HG02884 (cell line): Measurements from ENCODE around the gene TNIK.
A peak's percentile ranks its signal among the peaks of the same experiment; 100 is the strongest.

Experiments
- ATAC-seq: cut with Tn5 transposase; IDR thresholded peaks from one replicate; pipeline ENCODE4 v1.9.1; 2021; ENCODE audit warnings: mild to moderate bottlenecking, moderate library complexity; ENCODE audit not compliant: unreplicated experiment

Gene TNIK

DNA sequence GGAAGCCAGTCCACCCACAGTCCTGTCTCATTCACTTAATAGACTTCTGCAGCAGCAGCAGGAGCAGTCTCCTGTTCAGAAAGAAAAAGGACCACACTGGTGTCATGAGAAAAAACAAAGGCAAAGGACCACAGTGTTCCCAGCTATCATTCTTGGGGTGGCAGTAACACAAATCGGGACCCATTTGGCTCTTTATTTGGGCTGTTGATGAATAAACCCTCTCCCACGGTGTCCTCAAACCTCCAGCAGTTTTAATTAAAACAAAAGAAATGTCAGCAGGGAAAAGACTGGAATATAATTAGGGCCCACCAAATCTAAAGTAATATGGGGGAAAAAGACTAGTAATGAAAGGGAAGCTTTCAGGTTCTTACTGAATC, 223.2 kb downstream of the TNIK start:
- ATAC-seq, result no peak

DNA sequence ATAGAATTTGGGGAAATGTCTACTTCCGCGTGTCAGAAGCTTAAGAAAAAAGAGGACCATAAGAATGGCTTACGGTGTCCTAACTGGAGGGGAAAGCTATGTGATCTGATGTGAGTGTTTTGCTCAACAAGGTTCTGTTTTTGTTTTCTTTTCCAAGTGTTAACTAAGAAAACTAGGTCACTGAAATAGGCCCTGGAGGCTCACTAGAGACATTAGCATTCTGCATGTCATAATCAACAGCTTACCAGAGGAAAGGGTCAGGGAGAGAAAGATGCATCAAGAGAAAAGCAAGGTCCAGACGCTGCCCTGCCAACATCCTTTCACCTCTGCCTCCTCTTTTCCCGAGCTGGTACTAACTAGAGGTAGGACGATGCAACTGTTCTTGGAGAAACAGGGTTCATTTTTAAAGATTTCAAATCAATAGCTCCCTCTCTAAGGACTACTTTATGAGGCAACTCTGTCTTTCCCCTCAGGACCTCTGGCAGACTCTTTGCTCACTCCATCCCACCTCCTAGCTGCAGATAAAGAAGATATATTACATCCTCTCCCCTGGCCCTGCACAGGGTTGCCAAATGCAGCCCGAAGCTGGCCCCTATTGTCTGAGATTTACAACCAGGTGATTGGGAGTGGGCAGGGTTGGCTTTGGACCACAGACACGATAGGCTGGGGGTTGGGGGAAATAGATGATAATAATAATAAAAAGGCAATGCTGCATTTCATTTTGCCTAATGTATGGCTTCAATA, 223.8 kb downstream of the TNIK start:
- no peak for ATAC-seq

DNA sequence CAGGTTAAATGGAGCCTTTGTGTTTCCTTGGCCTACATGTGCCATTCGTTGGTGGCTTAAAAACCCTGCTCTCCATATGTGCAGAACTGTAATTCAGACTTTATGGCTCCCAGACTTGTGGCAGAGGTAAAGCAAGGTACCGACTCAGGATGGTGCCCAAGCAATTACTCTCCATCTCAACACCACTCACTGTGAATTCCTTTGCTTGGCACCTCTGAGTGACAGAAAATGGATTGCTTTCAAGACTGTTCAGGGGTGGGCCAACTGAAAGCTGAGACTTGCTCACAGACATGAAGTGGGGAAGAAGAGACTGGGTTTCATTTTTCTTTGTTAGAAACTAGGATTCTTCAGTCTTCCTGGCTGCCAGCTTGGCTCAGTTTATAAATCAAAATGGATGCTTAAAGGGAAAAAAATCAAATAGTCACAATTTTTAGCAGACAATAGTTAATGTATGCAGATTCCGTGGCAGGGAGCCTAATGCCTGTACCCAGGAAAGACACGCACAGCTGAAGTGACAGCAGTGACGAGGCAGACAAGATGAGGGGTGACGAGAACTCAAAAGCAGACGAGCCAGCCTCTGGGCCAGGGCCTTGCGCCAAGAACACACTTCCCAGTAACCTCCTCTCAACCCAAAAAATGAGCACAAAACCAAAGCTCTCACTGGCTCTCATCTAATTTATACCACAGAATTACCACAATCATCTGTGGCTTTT, 225.8 kb downstream of the TNIK start:
- ATAC-seq, result no peak

DNA sequence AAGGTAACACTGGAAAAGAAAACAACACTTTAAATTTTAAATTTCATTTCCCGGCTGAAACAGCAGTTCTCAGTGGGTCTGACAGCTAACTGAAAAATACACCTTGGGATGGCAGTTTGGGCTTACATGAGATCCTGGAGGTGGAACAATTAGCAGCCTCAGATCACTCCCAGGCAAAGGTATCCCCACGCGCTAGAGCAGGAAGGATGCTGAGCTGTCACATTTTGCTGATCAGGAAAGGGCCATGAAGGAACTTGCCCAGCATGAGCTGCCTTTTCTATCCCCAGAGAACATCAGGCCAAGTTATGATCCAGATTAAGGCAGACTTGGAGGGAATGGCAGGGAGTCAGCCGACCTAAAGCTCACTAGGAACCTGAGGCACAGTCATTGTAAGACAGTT, 228.8 kb downstream of the TNIK start:
- no peak for ATAC-seq

DNA sequence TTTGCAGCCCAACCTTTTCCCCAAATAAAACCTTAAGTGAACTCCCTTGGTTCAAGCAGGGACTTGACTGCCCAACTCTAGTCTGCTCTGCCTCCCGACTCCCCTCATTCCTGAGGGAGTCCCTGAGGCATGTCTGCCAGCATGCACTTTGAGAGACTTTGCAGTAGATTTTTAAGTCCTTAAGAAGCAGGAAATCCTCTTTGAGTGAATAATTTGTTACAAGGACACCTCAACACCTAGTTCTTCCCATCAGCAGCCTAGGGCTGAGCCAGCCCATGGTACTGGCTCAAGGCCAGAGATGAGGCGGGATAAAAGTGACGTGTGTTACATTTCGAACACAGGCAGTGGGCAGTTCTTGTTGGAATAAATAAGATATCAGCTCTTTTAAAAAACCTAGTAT, 229.3 kb downstream of the TNIK start:
- ATAC-seq, result no peak

DNA sequence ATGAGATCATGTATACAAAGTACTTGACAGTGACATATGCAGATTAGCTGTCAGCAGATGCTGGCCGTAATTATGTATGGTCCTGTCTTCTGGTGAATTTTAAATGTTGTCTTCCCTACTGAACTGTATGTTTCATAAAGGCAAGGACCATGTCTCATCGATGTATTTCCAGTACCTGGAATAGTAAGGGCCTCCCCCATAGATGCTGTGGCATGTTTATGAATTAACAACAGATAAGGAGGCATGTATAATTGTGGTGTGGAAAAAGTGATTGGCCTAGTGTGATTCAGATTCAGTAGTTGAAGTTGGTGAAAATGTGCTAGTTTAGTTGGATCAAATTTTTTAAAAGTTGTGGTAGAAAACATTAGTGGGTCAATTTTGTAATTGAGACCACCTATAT, 231.0 kb downstream of the TNIK start:
- no peak for ATAC-seq

DNA sequence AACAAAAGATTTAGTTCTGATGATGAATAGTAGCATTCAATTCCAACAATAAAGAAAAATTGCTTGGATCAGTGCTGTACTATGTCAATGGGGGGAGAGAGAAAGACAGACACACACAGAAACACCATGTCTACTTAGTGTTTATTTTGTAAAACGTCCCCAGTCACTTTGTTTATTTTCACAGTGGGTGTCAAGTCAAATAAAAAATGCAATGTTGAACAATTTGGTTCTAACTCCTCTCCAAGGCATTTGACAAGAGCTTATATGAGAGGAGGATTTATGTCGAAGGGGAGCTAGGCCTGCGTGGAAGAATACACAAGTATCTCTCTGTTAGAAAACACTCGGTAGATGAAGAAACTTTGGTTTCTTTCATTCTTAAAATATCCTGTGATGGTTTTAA, 232.0 kb downstream of the TNIK start:
- ATAC-seq, result no peak

DNA sequence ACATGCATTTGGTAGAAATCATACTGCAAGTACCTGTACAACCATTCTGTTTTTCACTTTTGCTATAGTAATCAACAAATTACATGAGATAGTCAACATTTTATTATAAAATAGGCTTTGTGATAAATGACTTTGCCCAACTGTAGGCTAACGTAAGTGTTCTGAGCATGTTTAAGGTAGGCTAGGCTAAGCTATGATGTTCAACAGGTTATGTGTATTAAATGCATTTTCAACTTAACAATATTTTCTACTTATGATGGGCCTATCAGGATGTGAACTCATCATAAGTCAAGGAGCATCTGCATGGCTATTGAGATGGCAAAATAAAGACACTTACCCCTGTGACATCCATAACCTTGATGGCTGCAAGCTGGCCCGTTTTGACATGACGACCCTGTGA, 232.4 kb downstream of the TNIK start:
- no peak for ATAC-seq

DNA sequence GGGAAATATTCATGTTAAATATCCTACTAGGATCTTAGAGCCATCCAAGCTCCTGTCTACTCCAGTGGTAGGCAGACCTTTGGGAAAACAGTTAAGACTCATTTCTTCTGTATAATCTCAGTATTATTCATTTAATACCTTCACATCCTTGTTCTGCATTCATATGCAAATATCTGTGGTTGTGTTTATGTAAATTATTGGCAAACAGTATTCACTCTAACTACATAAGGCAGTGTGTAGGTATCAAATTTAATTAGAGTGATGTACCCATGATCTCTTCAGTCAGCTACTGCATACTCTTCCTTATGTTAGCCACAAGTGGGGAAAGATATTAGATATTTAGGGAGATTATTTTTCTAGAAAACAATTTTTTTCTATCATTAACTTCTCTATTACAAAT, 232.8 kb downstream of the TNIK start:
- no peak for ATAC-seq

DNA sequence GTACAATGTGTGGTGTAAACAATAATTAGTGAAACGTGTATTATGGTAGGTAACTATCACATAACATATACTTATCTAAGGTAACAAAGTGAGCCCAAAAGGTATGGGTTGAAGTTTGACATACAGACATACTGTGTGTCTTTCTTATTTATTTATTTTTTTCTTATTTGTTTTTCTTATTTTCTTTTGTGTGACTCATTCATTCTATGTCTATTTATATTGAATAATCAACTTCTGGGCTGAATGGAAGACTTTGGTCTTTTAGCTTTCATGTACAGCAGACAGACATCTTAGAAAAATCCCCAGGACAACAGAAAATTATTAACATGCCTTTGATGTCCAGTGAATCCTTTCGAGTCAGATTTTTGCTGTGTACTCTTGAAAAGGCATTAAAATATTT, 233.4 kb downstream of the TNIK start:
- no peak for ATAC-seq

DNA sequence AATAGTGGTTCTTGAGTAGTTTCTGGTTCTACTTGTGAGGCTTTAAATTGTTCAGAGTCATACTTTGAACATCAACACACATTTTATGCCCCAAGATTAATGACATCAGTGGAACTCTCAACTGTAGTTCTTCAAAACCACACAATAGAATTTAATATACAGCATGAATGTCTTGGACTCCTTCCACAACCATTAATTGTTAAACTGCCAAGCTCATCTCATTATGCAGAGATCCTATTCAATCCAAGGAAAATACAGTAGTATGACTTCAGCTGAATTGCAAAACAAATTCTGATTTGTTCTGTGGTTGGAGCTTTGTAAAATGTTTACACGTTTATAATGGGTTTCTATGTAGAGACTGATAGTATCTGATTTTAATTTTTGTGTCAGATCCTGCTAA, 234.5 kb downstream of the TNIK start:
- ATAC-seq, result no peak

DNA sequence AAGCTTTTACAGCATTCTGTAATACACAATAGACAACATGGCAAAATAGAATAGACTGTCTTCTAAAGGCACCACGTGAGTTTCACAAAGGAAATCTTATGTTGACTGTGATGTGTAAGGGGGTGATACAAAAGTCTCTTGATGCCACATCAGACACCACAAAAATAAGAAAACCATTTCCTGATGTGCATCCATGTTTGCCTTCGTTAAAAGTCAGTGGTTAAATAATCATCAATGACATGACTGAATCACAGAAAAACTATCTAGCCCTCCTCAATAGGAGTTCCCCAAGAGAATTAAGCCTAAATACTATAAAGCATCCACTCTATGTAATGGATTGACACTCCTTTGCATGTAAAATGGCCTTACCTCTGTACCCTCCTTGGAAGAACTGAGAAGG, 235.0 kb downstream of the TNIK start:
- no peak for ATAC-seq

DNA sequence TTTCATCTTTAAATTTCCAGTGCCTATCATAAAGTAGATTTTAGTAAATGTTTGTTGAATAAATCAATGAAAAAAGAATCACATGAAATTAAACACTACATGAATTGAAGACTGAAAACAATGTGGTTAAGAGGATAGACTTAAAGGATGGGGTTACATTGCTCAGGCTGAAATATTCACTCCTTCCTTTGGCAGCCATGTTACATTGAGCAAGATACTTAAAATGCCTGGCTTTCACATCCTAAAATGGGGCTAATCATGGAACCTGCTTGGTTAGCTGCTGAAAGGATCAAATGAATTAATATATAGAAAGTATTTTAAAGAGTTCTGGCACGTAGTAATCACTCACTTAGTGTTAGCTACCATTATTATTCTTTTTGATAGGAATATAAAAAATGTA, 236.8 kb downstream of the TNIK start:
- ATAC-seq, result no peak

DNA sequence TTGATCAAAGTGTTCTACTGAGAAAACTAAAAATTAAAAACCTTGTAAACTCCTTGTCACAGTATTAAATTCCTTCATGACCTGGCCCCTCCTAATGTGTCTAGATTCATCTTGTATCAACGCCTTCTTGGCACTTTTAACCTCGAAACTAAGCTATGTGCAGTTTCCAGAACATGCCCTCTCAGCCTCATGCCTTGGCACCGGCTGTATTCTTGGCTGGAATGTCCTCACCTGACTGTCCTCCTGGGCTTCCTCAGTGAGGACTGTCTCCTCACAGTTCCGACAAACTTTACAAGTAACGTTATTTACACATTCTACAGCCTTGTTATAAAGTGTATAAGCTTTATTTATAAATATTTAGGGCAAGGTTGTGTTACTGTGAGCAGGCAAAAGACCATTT, 237.2 kb downstream of the TNIK start:
- no peak for ATAC-seq

DNA sequence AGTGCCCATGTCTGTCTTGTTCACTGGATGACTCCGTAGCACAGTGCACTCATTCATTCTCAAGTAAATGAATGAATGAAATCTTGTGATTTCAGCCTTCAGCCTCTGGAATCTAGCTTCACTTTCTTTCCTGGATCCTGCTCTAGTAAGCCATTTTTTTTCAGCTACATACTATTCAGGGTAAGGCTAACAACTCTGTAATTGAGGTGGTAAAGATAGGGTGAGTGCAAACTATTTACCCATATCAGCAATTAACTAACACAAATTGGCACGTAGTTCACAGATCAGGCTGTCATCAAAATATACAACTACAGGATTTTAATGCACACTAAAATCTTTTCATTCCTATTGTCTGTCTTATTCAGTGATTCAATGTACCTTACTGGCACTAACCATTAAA, 238.6 kb downstream of the TNIK start:
- no peak for ATAC-seq

DNA sequence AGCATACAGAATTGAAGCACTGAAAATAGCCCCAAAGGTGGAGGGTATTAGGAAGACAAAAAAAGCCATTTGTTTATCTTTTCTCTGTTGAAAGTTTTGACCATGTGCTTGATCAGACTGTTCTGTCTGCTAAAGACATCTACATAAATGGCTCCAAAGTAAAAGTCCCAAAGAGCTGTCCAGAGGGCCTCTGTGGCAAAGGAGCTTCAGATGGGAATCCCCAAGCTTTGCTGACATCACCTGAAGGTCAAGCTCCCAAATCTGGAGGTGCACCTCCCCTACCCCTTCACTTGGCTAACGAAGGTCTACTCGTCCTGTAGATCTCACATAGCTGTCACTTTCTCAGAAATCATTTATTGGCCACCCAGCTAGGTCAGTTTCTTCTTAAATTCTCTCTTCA, 239.1 kb downstream of the TNIK start:
- ATAC-seq, result no peak

DNA sequence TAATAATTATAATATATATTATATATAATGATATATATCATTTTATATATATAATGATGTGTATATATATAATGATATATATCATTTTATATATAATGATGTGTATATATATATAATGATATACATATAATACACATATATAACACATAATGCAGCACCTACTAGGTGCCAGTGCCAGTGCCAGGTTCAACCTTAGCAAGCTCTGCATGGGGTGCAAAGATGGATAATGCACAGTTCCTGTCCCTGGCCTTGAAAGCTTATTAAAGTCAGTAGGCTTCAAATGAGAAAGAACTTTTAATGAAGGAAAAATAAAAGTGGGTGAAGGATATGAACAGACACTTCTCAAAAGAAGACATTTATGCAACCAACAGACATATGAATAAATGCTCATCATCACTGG, 240.9 kb downstream of the TNIK start:
- no peak for ATAC-seq

DNA sequence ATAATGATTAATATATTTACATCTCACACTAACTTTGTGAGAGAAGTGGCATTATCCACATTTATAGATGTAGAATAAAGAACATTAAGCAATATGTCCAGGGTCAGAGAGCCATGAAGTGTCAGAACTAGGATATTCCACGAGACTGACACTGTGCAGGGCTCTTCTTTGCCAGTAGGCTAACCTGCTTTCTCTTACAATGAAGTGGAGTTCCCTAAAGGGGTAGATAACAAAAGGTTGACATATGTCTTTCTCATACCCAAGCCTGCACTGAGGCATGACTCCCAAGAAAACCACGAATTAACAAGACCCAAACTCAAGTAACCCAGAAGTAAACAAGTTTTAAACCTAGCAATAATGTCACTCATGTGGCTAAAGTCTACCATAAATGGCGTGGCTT, 242.1 kb downstream of the TNIK start:
- no peak for ATAC-seq

DNA sequence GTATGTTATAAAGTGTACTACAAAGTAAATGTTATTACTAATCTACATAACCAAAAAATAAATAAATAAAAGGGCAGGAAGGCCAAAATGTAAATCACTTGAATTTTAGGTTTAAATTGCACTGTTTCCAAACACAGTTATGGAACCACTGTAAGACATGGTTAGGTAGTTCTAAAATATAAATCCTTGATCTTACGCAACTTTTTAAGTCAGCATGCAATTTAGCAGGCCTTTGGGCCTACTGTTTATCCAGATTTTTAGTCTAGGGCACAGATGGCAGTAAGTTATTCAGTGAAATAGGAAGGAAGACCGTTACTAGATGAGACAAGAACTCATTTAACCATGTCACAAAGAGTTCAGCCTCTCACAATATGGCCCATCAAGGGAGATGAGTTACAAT, 246.3 kb downstream of the TNIK start:
- ATAC-seq, result no peak

DNA sequence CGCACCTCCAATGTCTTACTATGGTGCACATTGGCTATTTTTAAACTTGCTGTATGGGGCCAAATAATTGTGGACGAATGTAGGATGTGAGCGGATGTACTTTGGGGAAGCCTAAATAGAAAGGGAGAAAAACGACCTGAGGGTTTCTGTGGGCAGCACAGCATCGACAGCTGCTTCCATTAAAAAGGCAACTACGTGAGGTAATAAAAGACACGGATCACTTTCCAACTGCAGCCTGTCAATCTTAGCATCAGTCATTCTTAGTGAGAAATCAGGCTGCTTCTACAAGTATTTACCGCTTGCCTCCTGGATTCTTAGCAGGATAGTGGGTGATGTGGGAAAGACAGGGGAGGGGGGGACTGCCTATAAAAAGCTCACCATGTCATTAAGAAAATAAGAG, 247.0 kb downstream of the TNIK start:
- no peak for ATAC-seq

DNA sequence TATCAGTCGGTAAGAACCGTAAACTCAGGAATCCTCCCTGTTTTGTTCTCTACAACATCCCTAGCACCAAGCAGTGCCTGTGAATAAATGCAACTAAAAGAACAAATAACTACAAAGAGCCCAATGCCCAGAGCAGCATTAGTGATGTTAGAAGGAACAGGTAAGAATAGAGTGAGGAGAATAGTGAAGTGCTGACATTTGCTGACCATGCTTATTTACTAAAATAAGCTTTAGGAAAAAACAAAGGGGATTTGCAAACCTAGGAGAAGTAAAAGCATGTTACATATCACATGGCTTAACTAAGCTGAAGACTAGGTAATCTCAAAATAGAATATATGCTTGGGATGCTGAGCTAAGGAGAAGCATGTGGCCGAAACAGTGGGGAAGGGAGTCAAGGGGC, 247.6 kb downstream of the TNIK start:
- no peak for ATAC-seq

DNA sequence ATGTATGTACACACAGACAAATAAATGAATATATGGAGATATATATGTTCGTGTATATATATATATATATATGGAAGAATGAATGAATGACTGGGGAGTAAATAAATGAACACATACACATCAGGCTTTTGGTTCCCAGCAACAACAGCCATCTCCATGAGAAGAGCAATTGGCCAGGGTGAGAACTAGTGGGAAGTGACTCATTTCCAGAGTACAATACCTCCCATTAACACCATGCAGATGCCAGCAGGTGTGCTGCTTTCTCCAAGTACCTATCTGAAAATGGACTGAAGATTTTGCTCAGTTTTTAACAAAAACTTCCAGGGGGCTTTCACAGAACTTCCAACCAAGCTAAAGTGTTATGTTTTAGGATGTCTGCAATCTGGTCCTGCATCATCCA, 253.9 kb downstream of the TNIK start:
- peak; percentile 55 for ATAC-seq

DNA sequence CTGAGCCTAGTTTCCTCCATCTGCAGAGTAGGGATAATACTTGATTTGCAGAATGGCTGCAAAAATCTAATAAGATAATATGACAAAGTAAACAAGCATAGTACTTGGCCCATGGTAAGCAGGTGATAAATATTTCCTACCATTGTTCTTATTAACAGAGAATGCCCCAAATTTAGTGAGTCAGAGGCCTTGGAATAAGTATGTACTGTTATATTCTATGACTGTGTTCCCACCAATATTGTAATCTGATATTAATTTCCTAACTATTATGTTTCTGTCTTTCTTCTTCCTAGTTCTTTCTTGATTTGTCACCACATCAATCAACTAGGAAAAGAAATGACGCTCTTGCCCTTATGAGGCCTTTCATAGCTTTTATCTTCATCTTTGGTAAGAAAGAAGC, 255.3 kb downstream of the TNIK start:
- ATAC-seq, result no peak
